GM19099 (cell line): ENCODE data around the gene MARCO.

ENCODE experiments used
- POLR2A ChIP-seq: IDR thresholded peaks from 3 replicates; pipeline ENCODE4 v1.6.1; 2011; ENCODE audit warnings: low read depth; ENCODE audit not compliant: insufficient read length; ENCODE audit errors: extremely low read depth

MARCO gene

DNA sequence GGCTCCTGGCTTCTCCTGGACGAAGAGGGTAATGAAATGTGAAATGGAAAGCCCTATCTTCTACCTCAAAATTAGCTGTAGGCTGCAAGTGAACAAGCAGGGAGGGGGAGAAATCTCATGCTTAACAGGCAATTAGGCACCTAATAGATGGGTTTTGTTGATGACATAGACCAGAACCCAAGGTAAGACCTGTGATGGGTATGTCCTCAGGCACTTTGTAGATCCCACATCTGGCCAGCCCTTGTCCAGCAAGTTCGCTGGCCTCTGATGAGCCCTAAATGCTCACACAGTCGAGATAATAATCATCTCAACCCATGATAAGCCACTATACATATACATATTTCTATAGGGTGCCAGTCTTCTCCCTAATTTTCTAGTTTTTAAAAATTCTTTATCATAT, 82.6 kb downstream of the MARCO start:
- no peak for TF ChIP-seq POLR2A

DNA sequence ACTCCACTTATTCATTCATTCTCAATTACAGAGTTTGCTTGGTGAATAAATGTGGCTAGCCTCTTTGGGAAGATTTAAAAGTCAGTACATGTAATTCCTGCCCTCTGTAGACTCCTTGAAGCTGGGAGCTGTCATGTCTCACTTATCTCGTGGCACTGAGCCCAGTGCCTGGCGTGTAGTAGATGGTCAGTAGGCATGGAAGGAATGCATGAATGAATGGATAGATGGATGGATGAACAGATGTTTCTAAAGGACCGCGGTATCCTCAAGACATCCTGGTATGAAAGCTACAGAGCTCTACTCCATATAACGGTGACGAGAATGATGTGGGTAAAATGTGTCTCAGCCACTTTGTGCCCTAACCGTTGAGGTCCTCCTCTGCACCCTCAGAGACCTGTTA, 83.0 kb downstream of the MARCO start:
- TF ChIP-seq POLR2A = no peak

DNA sequence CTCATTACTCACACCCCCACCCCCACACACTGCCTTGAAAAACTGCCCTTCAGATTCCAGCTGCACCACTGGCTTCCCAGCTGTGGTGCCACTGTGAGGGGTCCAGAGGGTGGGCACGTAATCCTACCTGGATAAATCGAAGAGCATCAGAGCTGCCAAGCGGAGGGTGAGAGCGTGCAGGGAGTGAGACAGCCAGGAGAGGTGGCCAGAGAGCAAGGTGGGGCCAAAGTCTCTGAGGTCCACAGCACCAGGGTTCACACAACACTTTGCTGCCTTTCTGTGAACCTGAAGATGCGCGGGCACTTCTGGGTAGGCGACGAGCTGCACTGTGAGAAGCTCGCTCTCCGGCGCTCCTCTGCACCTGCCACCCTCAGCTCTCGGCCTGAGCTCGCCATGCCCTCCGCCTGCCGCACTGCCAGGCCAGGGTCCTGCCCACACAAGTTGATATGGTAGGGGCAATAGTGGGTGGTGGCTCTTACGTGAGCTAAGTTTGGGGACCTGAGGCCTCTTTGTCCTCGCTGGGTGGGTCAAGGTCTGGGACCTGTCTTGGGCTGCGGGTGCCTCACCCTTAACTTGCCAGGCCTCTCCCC, 83.9 kb downstream of the MARCO start:
- TF ChIP-seq POLR2A = no peak

DNA sequence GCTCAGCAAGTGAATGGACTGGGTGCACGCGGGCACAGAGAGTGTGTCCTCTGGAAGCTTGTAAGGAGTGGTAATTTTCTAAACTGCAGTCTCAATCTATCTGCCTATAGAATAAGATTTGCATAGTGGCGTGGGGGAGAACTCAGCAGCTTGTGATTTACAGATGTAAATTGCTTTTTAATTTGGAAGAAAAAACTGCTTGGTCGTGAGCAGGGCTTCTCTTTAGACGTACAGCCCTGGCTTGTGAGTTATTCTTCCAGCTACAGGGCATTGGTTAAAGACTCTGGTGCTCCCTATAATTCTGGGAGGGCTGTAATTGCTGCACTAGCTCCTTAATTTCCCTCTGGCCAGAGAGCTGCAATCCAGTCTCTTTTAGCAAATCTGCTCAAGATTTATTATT, 84.9 kb downstream of the MARCO start:
- TF ChIP-seq POLR2A = no peak

DNA sequence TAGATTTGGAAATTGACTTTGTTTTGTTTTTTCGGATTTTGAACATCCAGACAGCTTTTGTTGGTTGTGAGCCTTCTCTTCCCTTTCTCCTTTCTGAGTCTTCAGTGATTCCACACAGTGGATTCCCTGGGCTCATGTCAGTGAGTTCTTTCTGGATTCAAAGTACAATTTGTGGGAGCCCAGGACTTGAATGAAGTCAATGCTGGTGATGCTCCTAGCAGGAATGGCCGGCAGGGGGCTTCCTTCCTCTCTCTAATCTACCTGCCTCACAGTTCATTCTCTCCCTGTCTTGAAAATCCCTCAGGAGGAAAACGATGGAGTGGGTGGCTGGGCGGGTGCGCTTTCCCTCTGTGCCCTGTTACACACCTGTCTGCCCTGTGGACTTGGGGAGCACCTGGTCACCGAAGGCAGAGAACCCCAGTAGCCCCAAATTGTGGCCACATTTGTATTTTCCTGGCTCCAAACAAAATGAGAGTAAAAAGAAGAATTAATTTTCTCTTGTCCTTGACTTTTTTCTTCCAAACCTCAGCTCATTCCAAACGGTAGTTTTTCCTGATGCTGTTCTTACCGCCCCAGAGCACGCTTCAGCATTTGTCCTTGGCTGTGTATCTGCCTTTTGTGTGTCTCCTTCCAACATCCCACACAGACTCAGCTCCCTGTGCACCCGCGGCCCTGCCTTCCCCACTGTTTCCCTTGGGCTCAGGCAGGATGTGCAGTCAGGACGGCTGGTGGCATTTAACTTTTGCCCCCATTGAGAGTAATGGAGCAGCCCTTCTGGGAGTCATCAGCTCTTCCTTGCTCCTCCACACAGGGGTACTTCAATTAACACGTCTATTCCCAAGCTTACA, 86.6 kb downstream of the MARCO start:
- TF ChIP-seq POLR2A = no peak

DNA sequence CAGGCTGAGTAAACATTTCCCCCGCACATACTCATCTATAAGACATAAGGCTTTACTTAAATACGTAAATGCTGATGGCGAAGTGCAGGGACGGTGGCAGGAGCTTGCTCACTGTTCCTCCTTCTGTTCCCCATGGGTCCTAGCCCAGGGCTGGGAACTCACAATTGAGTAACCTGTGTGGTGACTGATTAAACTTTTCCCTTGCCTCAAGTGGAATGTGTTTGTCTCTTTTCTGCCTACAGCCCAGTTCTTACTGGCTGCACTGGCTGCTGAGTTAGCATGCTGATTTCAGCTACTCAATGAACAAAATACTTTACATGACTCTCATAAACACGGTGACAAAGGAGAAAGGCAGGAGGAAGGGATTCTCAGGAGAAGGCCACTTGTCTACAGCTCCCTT, 87.3 kb downstream of the MARCO start:
- TF ChIP-seq POLR2A = no peak

DNA sequence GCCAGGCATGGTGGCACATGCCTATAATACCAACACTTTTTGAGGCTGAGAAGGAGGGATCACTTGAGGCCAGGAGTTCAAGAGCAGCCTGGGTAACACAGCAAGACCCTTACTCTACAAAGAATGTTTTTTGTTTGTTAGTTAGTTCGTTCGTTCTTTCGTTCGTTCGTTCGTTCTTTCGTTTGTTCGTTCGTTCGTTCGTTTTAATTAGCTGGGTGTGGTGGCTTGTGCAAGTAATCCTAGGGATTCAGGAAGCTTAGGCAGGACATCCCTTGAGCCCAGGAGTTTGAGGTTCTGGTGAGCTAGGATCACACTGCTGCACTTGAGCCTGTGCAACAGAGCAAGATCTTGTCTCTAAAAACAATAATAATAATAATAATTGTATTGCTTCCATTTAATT, 98.7 kb downstream of the MARCO start:
- TF ChIP-seq POLR2A = no peak
